Activated CD4-positive, alpha-beta T cell treated with anti-CD3 and anti-CD28 coated beads for 48 hours (primary cell): Measurements from ENCODE around the gene PAQR6.
A peak's percentile ranks its signal among the peaks of the same experiment; 100 is the strongest.
"Not testable (repeated sequence)": the region's sequence is repeated elsewhere in the genome, so short reads cannot be mapped to it uniquely, and the experiment has no call there.

Source experiments
- DNase-seq: peaks from one replicate; pipeline ENCODE4 v3.0.0-alpha.2; 2020

Gene PAQR6

DNA sequence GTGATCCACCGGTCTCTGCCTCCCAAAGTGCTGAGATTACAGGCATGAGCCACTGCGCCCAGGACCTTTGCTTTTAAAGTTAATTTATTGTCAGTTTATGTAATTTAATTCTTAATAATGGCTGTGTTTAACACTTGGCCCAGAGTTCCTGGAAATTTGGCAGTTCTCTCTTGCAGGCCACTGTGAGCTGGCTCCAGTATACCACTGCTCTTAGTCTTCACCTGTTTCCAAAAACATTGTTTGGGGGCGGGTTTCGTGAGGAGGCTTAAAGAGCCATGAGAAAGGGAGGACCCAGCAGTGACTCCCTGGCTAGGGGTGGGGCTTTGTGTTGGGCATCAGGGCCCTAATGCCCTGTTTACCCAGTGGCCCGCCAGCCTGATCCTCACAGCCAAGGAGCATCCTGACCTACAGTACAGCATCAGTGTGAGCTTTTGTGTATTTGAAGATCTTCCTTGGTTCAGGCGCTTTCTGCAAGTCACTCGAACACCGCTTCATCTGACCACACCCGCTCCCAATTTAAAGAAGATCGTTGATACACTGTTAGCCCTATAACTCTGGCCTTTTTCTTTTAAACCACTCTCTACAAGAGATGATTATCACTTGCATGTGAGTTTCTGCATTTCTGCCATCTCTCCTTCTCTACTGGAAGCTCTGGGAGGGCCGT lies 17.9 kb downstream of the PAQR6 start:
- DNase-seq = no peak

DNA sequence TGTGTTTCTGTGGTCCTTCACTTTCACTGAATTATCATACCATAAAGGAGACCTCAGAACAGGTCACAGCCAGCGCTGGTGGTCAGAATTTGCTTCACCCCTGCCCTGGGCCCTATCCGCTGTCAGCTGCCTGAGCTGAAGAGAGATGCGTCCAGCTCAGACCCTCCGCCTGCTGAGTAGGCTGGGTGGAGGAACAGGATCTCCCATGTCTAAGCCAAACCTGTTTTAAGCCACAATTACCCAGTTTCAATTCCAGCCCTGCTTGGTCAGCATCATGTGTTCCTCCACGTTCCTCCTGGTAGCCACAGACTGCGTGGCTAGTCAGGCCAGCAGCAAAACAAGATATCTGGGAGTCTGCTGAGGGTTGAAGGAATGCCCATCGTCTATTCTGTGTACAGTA lies 19.4 kb downstream of the PAQR6 start:
- DNase-seq = no peak

DNA sequence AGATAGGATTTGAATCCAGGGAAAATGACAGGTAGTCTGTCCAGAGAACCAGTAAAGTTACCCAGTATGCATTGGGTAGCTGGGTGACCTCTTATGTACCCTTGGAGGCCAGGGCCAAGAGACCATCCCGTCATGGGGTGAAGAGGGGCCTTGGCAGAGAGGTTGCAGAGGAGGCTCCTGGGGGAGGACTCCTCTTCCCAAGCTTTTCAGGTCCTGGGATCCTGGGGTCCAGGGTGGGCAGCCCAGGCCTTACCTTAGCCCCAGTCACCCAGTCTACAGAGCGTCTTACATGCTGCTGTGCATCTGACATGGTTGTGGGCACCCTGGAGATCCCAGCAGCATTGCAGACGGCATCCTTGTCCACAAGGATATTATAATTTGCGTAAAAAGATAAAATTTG lies 21.1 kb downstream of the PAQR6 start:
- DNase-seq = no peak

DNA sequence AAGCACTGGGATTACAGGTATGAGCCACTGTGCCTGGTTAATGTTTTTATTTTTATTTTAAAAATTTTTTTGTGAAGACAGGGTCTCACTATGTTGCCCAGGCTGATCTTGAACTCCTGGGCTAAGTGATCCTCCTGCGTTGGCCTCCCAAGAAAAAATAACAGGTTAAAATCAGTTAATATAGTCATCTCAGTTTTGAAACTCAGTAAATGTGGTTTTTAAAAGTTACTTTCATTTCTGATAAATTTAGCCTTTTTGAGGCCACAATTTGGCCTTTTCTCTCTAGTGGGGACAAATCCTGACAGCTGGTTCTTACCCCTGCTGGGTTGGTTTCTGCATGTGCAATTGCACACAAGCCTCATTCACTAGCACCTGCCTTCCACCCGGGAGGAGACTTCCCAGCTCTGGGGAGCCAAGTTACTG lies 21.7 kb downstream of the PAQR6 start:
- no peak for DNase-seq

DNA sequence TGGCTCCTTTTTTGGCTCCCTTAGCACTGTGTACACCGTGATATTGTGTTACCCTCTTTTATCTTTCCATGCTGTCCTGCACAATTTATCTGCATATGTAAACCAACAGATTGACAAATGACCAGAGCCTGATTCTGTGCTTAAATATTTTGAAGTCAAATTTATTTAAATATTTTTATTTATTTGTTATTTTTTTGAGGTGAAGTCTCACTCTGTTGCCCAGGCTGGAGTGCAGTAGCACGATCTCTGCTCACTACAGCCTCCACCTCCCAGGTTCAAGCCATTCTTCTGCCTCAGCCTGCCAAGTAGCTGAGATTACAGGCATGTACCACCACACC lies 22.2 kb downstream of the PAQR6 start:
- no peak for DNase-seq

DNA sequence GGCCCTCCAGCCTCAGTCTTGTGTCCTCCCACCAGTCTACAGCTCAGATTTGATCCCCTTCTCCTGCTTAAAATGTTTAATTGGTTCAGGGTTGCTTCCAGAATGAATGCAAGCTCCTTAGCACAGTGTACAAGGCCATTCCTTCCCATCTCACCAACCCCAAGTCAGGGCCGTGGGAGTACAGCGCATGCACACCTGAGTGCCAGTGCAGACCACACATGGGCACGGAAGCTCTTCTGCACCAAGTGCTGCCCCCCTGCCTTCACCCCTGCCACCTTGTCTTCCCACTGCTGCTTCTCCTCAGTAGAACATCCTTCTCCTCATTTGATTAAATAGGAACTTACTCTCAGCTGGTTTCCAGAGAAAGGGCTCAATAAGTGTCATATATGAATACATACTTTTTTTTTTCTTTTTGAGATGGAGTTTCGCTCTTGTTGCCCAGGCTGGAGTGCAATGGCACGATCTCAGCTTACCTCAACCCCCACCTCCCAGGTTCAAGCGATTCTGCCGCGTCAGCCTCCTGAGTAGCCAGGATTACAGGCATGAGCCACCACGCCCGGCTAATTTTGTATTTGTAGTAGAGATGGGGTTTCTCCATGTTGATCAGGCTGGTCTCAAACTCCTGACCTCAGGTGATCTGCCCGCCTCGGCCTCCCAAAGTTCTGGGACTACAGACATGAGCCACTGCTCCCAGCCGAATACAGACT lies 25.7 kb downstream of the PAQR6 start:
- peak; percentile 54 for DNase-seq

DNA sequence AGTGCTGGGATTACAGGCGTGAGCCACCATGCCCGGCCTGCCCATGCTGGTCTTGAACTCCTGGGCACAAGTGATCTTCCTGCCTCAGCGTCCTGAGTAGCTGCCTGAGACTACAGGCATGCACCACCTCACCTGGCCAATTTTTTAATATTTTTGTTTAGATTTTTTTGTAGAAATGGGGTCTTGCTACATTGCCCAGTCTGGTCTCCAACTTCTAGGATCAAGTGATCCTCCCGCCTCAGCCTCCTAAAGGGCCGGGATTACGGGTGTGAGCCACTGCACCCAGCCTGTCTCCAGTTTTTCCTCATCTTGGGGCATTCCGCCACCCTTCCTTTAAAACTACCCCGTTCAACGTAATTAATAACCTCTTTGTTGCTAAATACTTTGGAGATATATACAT lies 27.6 kb downstream of the PAQR6 start:
- DNase-seq = no peak

DNA sequence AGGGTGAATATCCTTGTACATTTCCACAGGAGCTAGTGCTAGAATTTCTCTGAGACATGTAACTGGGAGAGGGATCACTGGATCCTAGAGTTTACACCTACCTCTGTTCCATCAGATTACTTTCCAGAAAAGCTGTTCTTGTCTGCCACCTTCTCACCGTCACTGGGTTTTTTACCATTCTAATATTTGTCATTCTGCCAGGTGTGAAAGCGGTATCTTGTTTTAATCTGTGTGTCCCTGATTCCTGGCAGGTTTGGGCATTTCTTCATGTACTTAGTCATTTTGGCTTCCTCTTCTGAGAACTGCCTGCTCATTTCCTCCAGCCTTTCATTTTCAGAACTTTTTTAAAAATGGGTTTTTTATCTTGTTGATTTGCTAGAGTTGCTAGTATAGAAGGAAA lies 30.0 kb downstream of the PAQR6 start:
- DNase-seq = peak; percentile 52

DNA sequence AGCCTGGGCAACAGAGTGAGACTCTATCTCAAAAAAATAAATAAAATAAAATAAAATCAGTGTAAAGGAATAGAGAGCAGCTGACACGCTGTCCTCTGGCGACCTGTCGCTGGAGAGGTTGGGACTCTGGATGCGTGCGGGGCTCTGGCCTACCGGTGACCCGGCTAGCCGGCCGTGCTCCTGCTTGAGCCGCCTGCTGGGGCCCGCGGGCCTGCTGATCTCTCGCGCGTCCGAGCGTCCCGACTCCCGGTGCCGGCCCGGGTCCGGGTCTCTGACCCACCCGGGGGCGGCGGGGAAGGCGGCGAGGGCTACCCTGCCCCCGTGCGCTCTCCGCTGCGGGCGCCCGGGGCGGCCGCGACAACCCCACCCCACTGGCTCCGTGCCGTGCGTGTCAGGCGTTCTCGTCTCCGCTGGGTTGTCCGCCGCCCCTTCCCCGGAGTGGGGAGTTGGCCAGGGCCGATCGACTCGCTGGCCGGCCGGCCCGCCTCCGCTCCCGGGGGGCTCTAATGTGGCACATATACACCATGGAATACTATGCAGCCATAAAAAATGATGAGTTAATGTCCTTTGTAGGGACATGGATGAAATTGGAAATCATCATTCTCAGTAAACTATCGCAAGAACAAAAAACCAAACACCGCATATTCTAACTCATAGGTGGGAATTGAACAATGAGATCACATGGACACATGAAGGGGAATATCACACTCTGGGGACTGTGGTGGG lies 31.3 kb downstream of the PAQR6 start:
- DNase-seq = not testable (repeated sequence)

DNA sequence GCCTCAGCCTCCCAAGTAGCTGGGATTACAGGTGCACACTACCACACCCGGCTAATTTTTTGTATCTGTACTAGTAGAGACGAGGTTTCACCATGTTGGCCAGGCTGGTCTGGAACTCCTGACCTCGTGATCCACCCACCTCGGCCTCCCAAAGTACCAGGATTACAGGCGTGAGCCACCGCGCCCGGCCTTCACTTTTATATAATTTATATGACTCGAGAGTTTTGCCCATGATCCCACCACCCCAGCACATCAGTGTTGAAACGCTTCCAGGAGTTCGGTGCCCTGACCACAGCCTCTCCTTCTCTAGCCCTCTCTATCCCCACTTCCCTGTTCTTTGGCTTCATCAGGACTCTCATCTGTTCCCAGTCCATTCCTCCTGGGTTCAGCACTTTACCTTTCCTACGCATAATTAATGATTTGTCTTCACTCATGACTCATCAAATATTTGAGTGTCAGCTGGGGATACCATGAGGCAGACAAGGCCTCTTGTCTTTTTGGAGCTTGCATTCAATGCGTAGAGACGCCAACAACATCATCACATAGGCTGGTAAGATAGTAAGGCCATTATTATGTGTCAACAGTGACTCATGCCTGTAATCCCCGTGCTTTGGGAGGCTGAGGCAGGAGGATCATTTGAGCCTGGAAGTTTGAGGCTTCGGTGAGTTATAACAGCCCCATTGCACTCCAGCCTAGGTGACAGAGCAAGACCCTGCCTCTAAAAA lies 33.7 kb downstream of the PAQR6 start:
- DNase-seq = peak; percentile 53

DNA sequence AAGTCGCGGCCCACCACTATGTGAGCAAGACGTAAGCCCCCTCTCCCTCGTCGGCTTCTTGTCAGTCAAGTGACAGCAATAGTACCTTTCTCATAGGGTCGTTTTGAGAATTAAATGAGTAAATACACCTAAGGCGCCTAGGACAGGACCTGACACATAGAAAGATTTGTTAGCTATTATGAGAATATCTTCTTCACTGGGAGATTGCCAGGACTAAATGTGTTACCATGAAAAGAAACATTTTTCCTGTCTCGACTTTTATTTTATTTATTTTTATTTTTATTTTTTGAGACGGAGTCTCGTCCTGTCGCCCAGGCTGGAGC lies 34.3 kb downstream of the PAQR6 start:
- DNase-seq = no peak

DNA sequence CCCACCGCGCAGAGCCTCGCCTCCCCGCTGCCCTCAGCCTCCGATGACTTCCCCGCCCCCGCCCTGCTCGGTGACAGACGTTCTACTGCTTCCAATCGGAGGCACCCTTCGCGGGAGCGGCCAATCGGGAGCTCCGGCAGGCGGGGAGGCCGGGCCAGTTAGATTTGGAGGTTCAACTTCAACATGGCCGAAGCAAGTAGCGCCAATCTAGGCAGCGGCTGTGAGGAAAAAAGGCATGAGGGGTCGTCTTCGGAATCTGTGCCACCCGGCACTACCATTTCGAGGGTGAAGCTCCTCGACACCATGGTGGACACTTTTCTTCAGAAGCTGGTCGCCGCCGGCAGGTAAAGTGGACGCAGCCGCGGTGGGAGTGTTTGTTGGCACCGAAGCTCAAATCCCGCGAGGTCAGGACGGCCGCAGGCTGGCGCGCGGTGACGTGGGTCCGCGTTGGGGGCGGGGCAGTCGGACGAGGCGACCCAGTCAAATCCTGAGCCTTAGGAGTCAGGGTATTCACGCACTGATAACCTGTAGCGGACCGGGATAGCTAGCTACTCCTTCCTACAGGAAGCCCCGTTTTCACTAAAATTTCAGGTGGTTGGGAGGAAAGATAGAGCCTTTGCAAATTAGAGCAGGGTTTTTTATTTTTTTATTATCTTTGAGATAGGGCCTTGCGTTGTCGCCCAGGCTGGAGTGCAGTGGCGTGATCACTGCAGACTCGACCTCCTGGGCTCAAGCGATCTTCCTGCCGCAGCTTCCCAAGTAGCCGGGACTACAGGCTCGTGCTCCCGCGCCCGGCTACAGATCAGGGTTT lies 34.8 kb downstream of the PAQR6 start, which contains the start of gene PMF1:
TSS of gene PMF1 (plus strand) at position 175 of the 811 bp plus-strand sequence. CDS start at position 184, 9 bp downstream.
- peak; percentile 98 for DNase-seq

DNA sequence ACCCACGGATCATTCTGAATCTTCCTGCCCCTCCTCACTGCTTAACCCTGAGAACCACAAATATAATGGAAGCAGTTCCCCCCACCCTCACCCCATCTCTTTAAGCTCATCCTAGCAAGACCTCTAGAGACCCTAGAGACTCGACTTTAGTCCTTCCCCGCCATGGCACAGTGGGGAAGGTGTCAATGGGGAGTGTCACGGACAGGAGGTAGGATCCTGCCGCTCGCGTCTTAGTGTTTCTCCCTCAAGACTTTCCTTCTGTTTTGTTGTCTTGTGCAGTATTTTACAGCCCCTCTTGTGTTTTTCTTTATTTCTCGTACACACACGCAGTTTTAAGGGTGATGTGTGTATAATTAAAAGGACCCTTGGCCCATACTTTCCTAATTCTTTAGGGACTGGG lies 35.7 kb downstream of the PAQR6 start:
- DNase-seq = no peak

DNA sequence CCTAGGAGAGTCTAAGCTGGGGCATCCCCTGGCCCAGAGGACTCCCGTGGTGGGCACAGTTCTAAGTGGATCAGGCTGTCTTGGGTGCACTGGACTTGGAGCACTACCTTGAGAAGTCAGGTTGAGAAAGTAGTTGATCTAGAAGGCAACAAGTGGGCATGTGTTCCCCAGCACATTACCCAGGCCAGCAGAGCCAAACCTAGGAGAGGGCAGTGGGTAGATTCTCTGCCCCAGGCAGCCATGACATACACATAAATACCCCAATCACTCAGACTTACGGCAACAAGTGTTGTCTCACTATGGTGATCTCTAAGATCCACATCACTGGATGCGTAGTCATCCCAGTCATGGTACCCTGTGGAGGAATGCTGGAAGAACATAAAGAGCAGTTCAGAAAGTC lies 36.6 kb downstream of the PAQR6 start:
- DNase-seq = no peak

DNA sequence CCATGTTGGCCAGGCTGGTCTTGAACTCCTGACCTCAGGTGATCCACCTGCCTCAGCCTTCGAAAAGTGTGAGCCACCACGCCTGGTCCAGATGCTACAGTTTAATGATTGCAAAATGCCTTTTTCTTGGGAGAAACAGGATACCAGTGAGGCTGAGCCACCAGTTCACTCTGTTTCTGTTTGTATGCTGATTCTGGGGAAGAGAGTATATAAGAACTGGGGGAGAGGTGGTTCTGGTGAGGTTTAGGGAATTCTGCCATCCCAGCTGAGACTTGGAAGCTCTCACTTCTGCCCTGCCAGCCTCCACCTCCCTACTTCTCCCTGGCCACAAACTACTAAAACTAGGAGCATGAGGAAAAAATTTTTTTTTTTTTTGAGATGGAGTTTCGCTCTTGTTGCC lies 43.2 kb downstream of the PAQR6 start:
- no peak for DNase-seq

DNA sequence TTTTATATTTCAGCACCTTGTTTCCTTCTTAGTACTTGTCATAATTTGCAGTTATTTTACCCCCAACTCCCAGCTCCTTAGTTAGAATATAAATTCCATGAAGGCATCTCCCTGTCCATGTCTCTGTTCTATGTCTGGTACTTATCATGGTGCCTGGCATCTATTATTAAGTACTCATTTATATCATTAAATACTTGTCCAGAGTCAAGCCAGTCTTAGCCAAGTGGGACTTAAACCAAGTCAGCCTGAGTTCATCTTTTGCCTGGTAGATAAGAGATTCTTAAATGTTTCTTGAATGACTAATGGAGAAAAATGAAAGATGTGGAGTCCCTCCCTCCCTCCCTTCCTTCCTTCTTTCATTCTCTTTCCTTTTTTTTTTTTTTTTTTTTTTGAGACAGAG lies 44.5 kb downstream of the PAQR6 start:
- no peak for DNase-seq

DNA sequence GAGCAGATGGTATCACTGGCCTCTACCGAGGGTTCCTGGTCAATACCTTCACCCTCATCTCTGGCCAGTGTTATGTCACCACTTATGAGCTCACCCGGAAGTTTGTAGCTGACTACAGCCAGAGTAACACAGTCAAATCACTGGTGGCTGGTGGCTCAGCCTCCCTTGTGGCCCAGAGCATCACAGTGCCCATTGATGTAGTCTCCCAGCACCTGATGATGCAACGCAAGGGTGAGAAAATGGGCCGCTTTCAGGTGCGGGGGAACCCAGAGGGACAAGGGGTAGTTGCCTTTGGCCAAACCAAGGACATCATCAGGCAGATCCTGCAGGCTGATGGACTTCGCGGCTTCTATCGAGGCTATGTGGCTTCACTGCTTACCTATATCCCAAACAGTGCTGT lies 47.8 kb downstream of the PAQR6 start:
- DNase-seq = no peak

DNA sequence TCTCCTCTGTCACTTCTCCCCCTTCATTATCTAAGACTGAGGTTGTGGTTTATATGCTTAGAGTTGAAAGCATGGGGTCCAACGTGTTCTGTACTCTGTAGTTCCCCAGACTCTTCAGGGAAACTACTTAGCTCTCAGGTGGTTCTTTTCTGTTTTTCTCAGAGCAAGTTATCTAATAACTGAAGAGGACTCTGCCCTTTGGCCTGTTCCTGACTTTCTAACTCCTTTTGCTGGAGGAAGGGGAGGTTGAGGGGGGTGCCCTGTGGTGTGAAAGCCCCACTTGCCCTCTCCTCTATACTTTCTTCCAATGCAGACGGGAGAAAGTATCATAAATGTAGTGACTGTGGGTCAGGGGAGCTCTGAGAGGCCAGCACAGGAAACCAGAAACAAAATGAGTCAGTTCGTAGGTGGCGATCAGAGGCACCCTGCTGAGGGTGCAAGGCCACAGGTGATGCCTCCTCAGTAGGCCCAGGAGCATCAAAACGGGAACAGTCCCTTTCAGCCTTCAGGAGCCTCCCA lies 49.0 kb downstream of the PAQR6 start:
- DNase-seq = peak; percentile 51

DNA sequence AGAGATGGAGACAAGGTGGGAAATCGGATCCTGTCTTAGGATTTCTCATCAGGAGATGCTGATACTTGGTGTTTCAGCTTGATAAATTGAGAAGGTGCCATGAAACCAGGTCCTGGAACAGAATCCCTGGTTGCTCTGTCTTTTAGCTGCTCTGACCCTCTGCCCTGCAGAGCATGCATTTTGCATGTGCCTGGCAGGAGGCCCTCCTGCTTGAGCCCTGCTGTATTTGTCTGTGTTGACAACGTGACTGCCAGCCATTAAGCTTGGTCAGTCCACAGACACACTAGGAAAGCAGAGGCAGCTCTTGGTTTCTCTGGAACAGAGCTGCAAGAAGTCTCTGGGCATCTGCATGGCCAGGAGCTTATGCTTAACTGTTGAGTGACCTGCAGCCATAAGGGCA lies 51.4 kb downstream of the PAQR6 start:
- DNase-seq = no peak

DNA sequence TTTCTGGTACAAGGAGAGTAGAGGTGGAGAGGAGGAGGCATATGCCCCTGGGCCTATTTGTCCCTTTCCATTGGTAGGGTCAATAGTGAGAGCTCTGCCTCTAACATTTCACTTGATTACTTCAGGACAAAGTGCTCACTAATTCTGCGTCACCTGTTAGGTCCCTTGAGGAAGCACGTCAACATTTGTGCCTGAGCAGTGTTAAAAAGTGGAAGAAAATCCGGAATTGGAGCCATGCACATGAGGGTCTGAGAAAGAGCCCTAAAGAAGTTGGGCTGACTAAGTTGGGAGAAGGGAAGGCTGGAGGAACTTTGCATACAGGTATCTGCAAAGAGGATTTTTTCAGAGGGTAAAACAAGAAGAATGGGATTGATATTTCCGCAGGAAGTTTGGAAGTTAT lies 52.0 kb downstream of the PAQR6 start:
- DNase-seq = no peak

DNA sequence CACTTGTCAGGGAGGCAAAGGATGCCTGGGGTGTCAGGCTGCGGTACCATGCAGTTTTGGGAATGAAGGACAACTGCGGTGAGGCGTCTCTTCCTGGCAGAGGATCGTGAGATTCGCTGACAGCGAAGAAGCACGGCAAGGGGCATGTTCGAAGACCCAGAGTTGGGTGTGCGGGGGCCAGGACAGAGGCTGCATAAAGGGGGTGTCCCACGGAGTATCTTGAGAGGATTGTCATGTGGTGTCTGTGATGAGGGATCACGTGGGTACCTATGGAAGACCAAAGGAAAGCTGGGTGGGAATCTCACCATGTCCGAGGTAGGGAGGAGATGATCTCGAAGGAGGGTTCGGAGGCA lies 53.6 kb downstream of the PAQR6 start:
- no peak for DNase-seq

DNA sequence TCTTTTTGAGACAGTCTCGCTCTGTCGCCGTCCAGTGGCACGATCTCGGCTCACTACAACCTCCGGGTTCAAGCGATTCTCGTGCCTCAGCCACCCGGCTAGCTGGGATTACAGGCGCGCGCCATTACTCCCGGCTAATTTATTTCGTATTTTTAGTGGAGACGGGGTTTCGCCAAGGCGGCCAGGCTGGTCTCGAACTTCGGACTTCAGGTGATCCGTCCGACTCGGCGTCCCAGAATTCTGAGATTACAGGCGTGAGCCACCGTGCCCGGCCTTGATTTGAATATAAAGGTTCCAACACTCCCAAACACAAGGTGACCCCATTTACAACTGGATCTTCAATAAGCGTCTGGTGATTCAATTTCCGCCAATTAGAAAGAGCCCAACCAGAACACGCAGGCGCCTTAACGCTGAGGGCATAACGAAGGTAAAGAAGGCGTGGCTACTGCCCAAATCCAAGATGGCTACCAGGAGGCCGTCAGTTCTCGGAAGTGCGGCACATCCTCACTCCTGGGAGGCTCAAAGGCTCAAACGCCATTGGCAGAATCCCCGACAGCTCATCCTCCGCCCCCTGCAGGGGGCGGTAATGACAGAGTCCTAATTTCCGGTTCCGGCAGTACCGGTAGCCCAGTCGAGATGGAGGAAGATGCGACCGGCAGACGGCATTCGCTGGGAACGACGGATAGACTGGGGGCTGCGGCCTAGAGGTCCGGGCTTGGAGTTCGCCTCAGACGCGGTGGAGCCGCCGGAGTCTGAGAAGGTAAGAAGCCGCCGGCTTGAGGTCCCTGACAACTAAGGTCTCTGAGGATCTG lies 54.2 kb downstream of the PAQR6 start, which contains the start of gene SLC25A44:
TSS of gene SLC25A44 (plus strand) at position 617 of the 812 bp plus-strand sequence. CDS start 5,744 bp downstream, outside the sequence.
- peak; percentile 97 for DNase-seq
